HG02588 (cell line): ENCODE data around the gene DGCR2.

Source experiments
- ATAC-seq: cut with Tn5 transposase; IDR thresholded peaks from one replicate; pipeline ENCODE4 v1.9.1; 2021; ENCODE audit warnings: mild to moderate bottlenecking, moderate library complexity; ENCODE audit not compliant: unreplicated experiment

DGCR2 gene

GRCh38 chr22:19146215-19146968 lies 24.2 kb upstream of the DGCR2 start:
- ATAC-seq = no peak

- ATAC-seq = no peak
Measured at GRCh38 chr22:19143967-19144400, 21.8 kb upstream of the DGCR2 start.

- ATAC-seq = no peak
Measured at GRCh38 chr22:19143212-19143611, 21.0 kb upstream of the DGCR2 start.

GRCh38 chr22:19142394-19142793 lies 20.2 kb upstream of the DGCR2 start:
- ATAC-seq = no peak

GRCh38 chr22:19139974-19140373 lies 17.8 kb upstream of the DGCR2 start:
- no peak for ATAC-seq

GRCh38 chr22:19139001-19139356 lies 16.8 kb upstream of the DGCR2 start:
- no peak for ATAC-seq

- ATAC-seq = no peak
Measured at GRCh38 chr22:19138217-19139000, 16.2 kb upstream of the DGCR2 start.

- ATAC-seq = no peak
Measured at GRCh38 chr22:19137384-19138216, 15.4 kb upstream of the DGCR2 start.

GRCh38 chr22:19136915-19137314 lies 14.7 kb upstream of the DGCR2 start:
- no peak for ATAC-seq

- ATAC-seq = no peak
Measured at GRCh38 chr22:19134874-19135273, 12.7 kb upstream of the DGCR2 start.

GRCh38 chr22:19134176-19134831 lies 12.1 kb upstream of the DGCR2 start:
- no peak for ATAC-seq

- ATAC-seq = no peak
Measured at GRCh38 chr22:19133561-19133960, 11.3 kb upstream of the DGCR2 start.

GRCh38 chr22:19132693-19133400 lies 10.6 kb upstream of the DGCR2 start:
- ATAC-seq = no peak

- no peak for ATAC-seq
Measured at GRCh38 chr22:19132153-19132552, 9.9 kb upstream of the DGCR2 start.

- no peak for ATAC-seq
Measured at GRCh38 chr22:19131685-19132015, 9.4 kb upstream of the DGCR2 start.

- ATAC-seq = no peak
Measured at GRCh38 chr22:19130959-19131684, 8.9 kb upstream of the DGCR2 start, which contains the start of gene TSSK2. TSS of gene TSSK2 (plus strand) at chr22:19131308. CDS start at chr22:19131400, 92 bp downstream.

- no peak for ATAC-seq
Measured at GRCh38 chr22:19129871-19130270, 7.7 kb upstream of the DGCR2 start.

- ATAC-seq = no peak
Measured at GRCh38 chr22:19128946-19129727, 6.9 kb upstream of the DGCR2 start.

GRCh38 chr22:19128009-19128401 lies 5.8 kb upstream of the DGCR2 start:
- no peak for ATAC-seq
